GM23338 (cell line): ENCODE results near the gene IFNB1.

Experiments used
- CREB1 ChIP-seq: fragments of 250-450 bp; sonication (Bioruptor Pico); IDR thresholded peaks from 2 replicates; pipeline ENCODE4 v1.5.0; 2020; ENCODE audit warnings: low read depth, mild to moderate bottlenecking, moderate library complexity
- CTCF ChIP-seq, 2 experiments: fragments of 200-600 bp in 1 of 2; sonication (generic) in 1 of 2; conservative IDR thresholded peaks; 2 replicates each; pipeline versions ENCODE4 v1.5.1 to v1.6.1; 2016 to 2017; ENCODE audit warnings: antibody characterized with exemption in 2 of 2, low read depth in 2 of 2, mild to moderate bottlenecking in 2 of 2, moderate library complexity in 1 of 2
- ETS1 ChIP-seq: IDR thresholded peaks from 2 replicates; pipeline ENCODE4 v1.6.1; 2016; ENCODE audit warnings: antibody characterized with exemption
- EZH2 ChIP-seq: fragments of 200-600 bp; sonication (generic); IDR thresholded peaks from one replicate; pipeline ENCODE4 v1.8.0; 2017; ENCODE audit warnings: antibody characterized with exemption, mild to moderate bottlenecking, low read depth; ENCODE audit not compliant: unreplicated experiment
- EZH2phosphoT487 ChIP-seq: fragments of 200-600 bp; sonication (generic); IDR thresholded peaks from one replicate; pipeline ENCODE4 v1.8.1; 2018; ENCODE audit warnings: antibody characterized with exemption; ENCODE audit not compliant: unreplicated experiment
- JUNB ChIP-seq: IDR thresholded peaks from one replicate; pipeline ENCODE4 v1.6.1; 2016; ENCODE audit warnings: antibody characterized with exemption; ENCODE audit not compliant: unreplicated experiment
- NANOG ChIP-seq: IDR thresholded peaks from 2 replicates; pipeline ENCODE4 v1.6.1; 2016; ENCODE audit warnings: antibody characterized with exemption, borderline replicate concordance
- POLR2AphosphoS5 ChIP-seq: IDR thresholded peaks from 2 replicates; pipeline ENCODE4 v1.6.1; 2016; ENCODE audit warnings: antibody characterized with exemption, low read depth
- REST ChIP-seq: IDR thresholded peaks from one replicate; pipeline ENCODE4 v1.6.1; 2018; ENCODE audit warnings: antibody characterized with exemption; ENCODE audit not compliant: unreplicated experiment
- STAT1 ChIP-seq: IDR thresholded peaks from one replicate; pipeline ENCODE4 v1.6.1; 2016; ENCODE audit warnings: antibody characterized with exemption; ENCODE audit not compliant: unreplicated experiment
- ZNF114 ChIP-seq: fragments of 250-450 bp; sonication (Bioruptor Pico); IDR thresholded peaks from 2 replicates; pipeline ENCODE4 v1.5.0; 2020; ENCODE audit warnings: mild to moderate bottlenecking, moderate library complexity
- ZNF331 ChIP-seq: fragments of 250-450 bp; sonication (Bioruptor Pico); IDR thresholded peaks from 2 replicates; pipeline ENCODE4 v1.5.0; 2020; ENCODE audit warnings: low read depth, mild to moderate bottlenecking, moderate library complexity
- ZNF462 ChIP-seq: fragments of 250-450 bp; sonication (Bioruptor Pico); IDR thresholded peaks from 2 replicates; pipeline ENCODE4 v1.5.0; 2020; ENCODE audit warnings: mild to moderate bottlenecking, moderate library complexity

- TF ChIP-seq POLR2AphosphoS5 (no peak), CTCF (conservative IDR thresholded peaks at IDR 0.05; ENCODE audit: low read depth in 2 of 2) (no peak), EZH2phosphoT487 (no peak), EZH2 (no peak), NANOG (no peak), REST (no peak), CREB1 (CRISPR knock-in tag) (no peak), ETS1 (no peak), JUNB (no peak), ZNF331 (CRISPR knock-in tag) (no peak), ZNF462 (CRISPR knock-in tag) (no peak), STAT1 (no peak), ZNF114 (no peak)
These were observed 35.3 kb downstream of the IFNB1 start for GRCh38 chr9:21042466-21042865.
